22Rv1 (cell line): ENCODE data around the gene IMMP2L.

Source experiments
- CTCF ChIP-seq: fragments of 450-650 bp; IDR thresholded peaks from 2 replicates; pipeline ENCODE4 v1.5.1; 2017; ENCODE audit warnings: mild to moderate bottlenecking
- ZFX ChIP-seq: fragments of 450-650 bp; IDR thresholded peaks from 2 replicates; pipeline ENCODE4 v1.6.1; 2017; ENCODE audit warnings: antibody characterized with exemption, borderline replicate concordance

- TF ChIP-seq CTCF = no peak
- no peak for TF ChIP-seq ZFX
These were observed 551.5 kb downstream of the IMMP2L start for GRCh38 chr7:111010798-111011197.
